Adipose tissue (tissue), 3 donors: ENCODE results near the gene BUB1. TPM values are rescaled to one million over a fixed set of nuclear protein-coding genes. Genes with fewer than 3 reads are reported as not detected.
"Not testable (repeated sequence)": the region's sequence is repeated elsewhere in the genome, so short reads cannot be mapped to it uniquely, and the experiment has no call there.

Experiments used
- H3K27ac ChIP-seq: one replicate; pipeline ENCODE4 v1.5.1; 2013; ENCODE audit warnings: low read depth, low read length
- WGBS, 3 donors: extraction: QIAGEN DNeasy Blood & Tissue Kit; methylation state at CpG; one replicate each; pipeline ENCODE4 v1.1.7; 2013; 5-methylcytosine and 5-hydroxymethylcytosine counted together
- polyA plus RNA-seq, 3 donors: library from polyadenylated mRNA; stranded (reverse); fragments of 200-250 nt; gene quantifications; one replicate each; pipeline ENCODE4 v1.2.3, GENCODE V29; 2013
- donor health status: healthy with polysubstance abuse.
- donor health status: Bipolar disorder and iron deficiency.
- donor health status: healthy.

Gene BUB1
- polyA plus RNA-seq, result under 1 TPM; 0.12 to 0.26 (median 0.22) TPM

DNA sequence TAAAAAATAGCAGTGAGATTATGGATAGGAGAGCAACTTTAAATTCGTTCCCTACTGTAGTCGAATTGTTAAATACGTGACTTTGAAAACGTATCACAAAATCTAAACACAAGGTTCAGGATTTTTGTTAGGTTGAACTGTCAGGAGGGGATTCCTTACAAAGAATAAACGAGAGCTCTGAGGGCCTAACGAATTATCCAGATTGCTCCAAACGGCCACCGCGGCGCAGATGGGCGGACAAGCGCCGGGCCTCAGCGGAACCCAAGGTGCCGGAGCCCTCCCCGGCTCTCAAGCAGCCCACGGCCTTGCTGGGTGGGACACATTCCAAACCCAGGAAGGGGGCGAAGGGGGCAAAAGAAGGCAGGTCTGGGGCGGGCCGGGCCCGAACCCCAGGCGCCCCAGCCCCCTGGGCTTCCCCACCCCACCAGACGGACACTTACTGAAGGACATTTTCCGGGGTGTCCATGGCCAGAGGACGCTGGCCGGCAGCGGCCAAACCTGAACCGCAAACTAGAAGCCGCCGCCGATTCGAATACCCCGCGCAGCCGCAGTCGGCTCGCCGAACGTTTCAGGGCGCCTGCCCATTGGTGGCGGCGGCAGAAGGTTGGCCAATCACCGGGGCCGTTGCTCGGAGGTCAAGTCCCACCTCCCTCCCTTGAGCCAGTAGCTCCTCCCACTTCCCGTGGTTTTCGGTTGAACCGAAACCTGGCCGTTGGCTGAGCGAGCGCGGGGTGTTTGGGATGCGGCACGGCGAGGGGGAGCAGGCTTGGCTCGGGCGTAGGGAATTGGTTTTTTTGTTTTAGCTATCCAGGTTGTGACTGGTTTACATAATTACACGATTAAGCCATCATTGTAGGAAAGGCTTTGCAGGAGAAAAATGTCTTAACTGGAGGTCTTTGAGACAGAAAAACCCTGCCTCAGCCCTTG, at the start of gene BUB1:
Gene BUB1 (minus strand): TSS at position 534 of the 927 bp plus-strand sequence. CDS start 68 bp downstream, at position 466.
- 0 to 1% (median 0%) methylated on average over 57 to 58 of the region's 58 CpGs for WGBS, 3 donors

DNA sequence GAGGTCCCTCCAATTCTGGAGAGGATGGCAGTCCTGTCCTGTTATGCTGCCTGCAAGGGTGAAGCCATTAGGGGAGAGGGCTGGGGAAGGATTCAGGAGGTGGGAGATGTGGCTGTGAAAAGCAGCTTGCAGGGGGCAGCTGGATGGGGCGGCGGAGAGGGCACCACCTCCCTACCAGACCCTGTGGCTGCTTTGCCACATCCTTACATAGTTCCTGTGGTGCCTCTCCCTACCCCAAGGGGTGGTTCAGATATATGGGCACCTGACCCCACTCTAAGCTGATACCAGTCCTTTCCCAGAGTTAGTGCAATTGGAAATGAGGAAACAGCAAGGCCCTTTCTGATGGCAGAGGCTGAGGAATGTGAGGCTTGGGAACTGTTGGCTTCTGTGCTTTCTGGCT, 48.4 kb upstream of the BUB1 start:
- H3K27ac ChIP-seq, result no peak overlapping the region
- WGBS, 3 donors, result 88 to 90% (median 89%) methylated on average over 2 of the region's 2 CpGs

More for the DNA sequence above, at the start of gene BUB1:
- H3K27ac ChIP-seq, result no peak within 1 kb of the TSS

DNA sequence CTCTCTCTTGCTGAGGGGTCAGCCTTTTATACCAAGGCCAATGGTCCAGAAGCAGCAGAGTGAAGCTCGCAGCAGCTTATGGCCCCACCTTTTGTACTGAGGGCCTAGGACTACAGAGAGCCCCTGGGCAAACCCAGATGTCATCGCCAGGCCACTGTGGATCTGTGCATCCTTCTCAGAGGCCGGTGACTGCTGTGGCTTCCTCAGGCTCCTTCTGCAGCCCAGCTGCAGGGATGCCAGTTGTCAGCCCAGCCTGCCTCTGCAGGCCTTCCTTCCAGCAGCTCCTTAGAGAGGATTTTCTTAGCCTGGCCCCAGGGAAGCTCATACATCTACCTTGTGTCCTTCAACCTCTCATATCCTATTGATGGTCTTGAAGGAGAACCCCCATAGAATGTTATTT, 48.0 kb upstream of the BUB1 start:
- H3K27ac ChIP-seq, result no peak overlapping the region

DNA sequence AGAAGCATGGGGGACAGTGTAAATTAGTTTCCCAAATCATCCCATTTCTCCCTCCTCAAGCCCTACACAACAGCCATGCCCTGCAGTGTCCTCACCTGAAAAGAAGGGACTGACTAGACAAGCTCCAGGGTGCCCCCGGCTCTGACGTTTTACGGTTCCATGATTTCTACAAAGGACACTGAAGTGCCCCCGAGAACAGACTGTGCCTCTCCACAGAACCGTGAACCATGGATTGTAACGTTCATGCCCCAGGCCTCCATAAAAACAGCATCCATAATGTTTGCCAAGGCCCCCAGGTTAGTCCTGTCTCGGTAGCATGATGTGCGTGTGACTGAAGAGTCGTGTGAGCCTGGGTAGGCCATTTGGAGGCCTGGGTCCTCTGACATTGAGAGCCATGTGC, 47.5 kb upstream of the BUB1 start:
- no peak overlapping the region for H3K27ac ChIP-seq
- WGBS, 3 donors, result 84 to 95% (median 95%) methylated on average over 9 of the region's 9 CpGs

More for the DNA sequence above, 48.0 kb upstream of the BUB1 start:
- 77 to 97% (median 89%) methylated on average over 3 of the region's 3 CpGs for WGBS, 3 donors

DNA sequence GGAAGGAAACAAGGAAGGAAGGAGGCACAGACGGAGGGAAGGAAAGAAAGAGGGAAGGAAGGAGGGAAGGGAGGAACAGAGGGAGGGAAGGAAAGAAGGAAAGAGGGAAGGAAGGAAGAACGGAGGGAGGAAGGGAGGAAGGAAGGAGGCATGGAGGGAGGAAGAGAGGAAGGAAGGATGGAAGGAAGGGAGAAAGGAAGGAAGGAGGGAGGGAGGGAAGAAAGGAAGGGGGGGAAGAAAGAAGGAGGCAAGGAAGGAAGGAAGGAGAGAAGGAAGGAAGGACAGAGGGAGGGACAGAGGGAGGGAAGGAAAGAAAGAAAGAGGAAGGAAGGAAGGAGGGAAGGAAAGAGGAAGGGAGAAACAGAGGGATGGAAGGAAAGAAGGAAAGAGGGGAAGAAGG, 47.0 kb upstream of the BUB1 start:
- 45 to 50% (median 49%) methylated on average over 2 of the region's 2 CpGs for WGBS, 3 donors
- H3K27ac ChIP-seq, result no peak overlapping the region

DNA sequence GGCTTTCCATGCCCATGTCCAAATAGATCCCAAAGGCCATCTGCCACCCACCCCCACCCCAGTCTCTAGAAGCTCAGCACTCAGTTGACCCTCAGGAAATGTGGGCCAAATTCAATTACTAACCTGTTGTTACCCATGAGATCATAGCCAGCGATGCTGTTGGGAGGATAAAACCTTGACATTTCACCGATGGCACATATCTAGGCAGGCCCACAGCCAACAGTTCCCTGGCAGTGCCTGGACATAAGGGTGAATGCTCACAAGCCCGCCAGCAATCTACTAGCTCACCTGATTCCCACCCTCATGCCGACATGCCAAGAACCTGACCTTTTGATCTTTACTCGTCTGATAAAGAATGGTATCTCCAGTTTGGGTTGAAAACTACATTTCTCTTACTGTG, 42.7 kb upstream of the BUB1 start:
- H3K27ac ChIP-seq, result no peak overlapping the region
- 61 to 86% (median 84%) methylated on average over 5 of the region's 5 CpGs for WGBS, 3 donors

DNA sequence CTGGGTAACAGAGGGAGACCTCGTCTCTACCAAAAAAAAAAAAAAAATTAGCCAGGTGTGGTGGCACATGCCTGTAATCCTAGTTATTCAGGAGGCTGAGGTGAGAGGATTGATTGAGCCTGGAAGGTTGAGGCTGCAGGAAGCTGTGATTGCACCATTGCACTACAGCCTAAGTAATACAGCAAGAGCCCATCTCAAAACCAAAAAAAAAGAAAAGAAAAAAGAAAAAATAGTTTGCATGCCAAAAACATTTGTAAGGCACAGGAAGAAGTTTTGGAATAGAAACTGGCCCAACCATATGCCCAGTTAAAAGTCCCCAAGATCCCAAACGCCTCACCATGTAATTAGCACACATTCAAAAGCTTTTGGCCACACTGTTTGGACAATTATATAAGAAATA, 41.1 kb upstream of the BUB1 start:
- WGBS, 3 donors, result 46 to 75% (median 72%) methylated on average over 2 of the region's 2 CpGs
- no peak overlapping the region for H3K27ac ChIP-seq

DNA sequence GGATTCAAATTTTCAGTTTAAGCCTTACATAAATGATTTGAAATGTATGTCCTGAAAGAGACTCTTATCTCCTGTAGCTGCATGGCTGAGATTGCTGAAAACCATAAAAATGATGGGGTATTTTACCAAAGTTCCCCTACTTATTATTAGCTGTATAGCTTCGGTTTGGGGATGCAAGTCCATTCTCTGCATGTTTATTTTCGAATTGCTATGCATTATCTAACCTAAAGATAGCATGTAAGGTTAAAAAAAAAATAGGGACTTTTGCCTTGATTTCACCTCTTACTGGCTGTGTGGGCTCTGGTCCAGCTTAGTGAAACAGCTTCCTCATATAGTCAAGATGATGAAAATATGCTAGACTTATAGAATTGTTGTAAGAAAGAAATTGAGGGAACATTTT, 40.5 kb upstream of the BUB1 start:
- no peak overlapping the region for H3K27ac ChIP-seq
- 80 to 93% (median 87%) methylated on average over 2 of the region's 2 CpGs for WGBS, 3 donors

DNA sequence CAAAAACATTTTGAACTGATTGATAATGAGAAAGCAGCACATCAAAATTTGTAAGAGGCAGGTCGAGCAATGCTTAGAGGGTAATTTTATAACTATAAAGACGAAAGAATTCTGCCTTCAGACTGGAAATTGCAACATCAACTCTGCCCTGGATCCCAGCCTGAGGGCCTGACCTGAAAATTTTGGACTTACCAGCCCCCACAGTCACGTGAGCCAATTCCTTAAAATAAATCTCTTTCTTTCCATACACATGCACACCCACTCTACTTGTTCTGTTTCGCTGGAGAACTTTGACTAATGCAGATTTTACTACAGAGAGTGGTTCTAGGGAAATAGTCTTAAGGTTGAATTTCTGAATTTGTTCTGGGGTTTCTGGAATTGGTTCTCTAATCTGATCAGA, 39.9 kb upstream of the BUB1 start:
- H3K27ac ChIP-seq, result no peak overlapping the region
- WGBS, 3 donors, result 43 to 68% (median 45%) methylated on average over 4 of the region's 4 CpGs

DNA sequence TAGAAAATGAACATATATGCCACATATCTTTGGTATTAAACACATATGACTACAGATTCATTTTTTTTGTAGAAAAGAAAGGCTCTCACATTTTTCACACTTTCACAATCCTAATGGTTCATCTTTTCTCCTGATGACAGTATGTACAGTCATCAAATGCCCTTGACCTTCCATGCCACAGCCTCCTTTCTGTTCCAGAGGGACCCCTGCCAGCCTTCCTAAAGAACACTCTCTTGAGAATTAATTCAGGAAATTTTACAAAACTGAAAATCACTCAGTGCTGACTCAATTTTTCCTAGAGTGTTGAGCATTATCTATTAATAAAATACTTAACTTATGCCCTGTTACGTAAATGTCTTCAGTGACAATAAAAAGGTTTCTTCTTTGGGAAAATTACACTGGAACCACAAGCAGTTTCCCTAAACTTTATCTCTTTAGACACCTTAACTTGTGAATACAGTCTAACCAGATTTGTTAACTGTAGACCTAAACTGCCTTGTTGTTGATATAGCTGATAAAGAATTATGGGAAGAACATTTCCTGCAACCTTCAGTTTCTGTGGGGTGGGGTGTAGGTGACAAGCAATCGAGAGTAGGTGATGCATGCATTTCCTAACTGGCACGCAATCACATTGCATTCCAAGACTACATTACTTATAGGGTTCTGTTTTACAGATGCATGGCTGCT, 39.2 kb upstream of the BUB1 start:
- no peak overlapping the region for H3K27ac ChIP-seq
- WGBS, 3 donors, result 45 to 67% (median 54%) methylated on average over 3 of the region's 3 CpGs

- WGBS, 3 donors, result 48 to 74% (median 53%) methylated on average over 6 of the region's 6 CpGs
Observed at GRCh38 chr2:110714452-110715224, 36.8 kb upstream of the BUB1 start.

DNA sequence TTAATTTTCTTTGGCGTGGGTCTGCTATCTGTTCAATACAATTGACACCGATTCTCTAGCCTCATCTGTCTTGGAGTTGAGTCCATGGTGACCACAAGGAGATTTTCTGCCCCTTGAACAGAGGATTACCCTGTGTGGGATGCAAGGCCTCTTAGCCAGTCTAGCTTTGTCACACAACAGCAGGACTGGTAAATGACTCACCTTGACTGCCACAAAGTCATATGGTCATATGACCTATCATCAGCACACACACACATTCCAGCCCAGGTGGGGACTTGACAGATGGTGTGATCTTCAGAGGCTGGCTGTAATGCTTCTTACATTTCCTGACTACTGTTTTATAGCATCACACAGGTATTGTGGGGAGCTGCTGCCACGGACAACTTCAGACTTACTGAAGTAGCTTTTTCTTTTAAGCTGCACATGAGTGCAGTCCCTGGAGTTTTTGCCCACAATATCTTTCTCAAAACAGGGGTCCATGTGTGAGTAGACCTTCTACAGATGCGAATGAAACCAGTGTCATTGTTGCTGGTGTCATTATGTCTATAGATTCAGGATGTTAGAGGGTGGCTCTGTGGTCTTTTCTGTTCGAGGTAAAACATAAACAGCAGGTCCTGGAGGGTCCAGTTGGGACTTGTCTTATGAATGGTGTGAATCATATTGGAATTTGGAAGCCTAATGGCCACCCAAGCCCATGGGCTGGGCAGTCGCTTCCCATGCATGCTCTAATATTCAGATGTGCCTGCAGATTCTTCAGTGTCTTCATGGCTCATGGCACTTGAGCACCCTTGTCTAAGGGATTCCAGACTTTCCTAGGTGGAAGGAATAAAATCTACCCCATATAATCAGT, 35.9 kb upstream of the BUB1 start:
- no peak overlapping the region for H3K27ac ChIP-seq
- 82 to 90% (median 89%) methylated on average over 6 of the region's 6 CpGs for WGBS, 3 donors

More at GRCh38 chr2:110714452-110715224, 36.8 kb upstream of the BUB1 start:
- no peak overlapping the region for H3K27ac ChIP-seq

DNA sequence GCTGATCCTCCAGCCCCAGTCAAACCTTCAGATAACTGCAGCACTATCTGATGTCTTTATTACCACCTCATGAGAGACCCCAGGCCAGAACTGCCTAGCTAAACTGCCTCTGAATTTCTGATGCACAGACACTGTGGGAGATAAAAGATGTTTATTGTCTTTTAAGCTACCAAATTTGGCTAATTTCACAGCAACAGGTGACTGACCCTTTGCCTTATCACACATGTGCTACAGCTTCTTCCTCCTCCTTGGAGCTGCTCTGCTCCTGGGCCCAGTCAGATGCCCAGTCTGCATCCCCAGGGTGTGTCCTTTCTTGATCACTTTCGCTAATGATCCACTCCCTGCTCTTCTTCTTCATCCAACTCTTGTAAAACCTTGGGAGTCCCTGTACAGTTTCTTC, 34.9 kb upstream of the BUB1 start:
- no peak overlapping the region for H3K27ac ChIP-seq
- WGBS, 3 donors, result 90 to 94% (median 90%) methylated on average over 1 of the region's 1 CpG

DNA sequence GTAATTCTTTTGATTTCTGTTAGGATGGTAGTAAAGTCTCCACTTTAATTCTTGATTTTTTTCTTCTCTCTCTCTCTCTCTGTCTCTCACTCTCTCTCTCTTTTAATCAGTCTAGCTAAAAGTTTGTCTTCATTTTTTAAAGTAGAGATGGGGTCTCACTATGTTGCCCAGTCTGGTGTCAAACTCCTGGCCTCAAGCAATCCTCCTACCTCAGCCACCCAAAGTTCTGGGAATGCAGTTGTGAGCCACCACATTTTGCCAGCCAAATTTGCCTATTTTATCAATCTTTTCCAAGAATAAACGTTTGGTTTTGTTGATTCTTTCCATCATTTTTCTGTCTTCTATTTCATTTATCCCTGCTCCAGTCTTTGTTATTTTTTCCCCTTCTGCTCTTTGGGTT, 30.6 kb upstream of the BUB1 start:
- 39 to 51% (median 39%) methylated on average over 1 of the region's 1 CpG for WGBS, 3 donors
- no peak overlapping the region for H3K27ac ChIP-seq

GRCh38 chr2:110707386-110707965, 29.6 kb upstream of the BUB1 start:
- 32 to 84% (median 41%) methylated on average over 1 of the region's 1 CpG for WGBS, 3 donors
- no peak overlapping the region for H3K27ac ChIP-seq

DNA sequence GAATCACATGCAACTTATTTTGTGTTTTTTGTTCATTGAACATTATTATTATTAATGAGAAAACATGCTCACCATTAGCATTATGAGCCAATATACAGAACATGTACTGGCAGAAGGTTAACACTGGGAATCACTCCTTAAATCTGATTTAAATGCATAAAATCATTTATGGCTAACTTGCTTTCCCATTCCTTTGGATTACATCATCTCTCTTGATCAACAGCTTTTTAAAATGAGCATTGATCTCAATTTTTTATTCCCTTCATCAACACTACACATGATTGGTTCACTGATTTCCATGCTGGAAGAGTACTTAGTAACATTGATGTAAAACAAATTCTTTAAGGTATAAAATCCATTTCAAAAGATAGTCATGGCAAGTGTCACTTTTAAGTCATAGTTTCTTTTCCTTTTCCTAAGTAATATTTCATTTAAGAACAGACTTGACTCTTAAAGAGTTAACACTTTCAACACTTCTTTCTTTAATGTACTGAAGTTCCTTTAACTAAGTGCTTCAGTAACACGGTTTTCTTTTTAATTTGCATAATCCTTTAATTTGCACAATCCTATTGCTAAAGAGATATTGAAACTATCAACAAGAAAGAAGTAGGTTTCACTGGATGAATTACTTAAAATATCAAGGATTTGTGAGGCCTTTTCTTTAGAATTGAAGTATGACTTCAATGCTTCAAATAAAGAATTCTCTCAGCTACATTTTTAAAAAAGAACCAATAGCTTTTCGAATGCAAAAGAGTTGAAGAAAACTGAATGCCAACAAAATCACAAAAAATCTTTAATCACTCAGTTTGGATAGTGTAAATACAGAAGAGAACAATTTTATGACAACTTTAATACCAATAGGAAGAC, 24.9 kb upstream of the BUB1 start:
- WGBS, 3 donors, result 45 to 58% (median 54%) methylated on average over 2 of the region's 2 CpGs
- H3K27ac ChIP-seq, result no peak overlapping the region

GRCh38 chr2:110698253-110698652, 20.4 kb upstream of the BUB1 start:
- not testable (repeated sequence) for H3K27ac ChIP-seq
- no CpG with 5 or more reads among the region's 6 CpGs for WGBS, 3 donors
